HepG2 (cell line): ENCODE data around the gene LAG3. TPM values are rescaled to one million over a fixed set of nuclear protein-coding genes. Genes with fewer than 3 reads are reported as not detected.

Experiments used
- CBX2 ChIP-seq, 2 experiments: fragments of 200-600 bp in 1 of 2; sonication (generic); formaldehyde crosslinking in 1 of 2; IDR thresholded peaks; 2 replicates each; pipeline versions ENCODE4 v1.7.0 to v1.8.1; 2018 to 2022; ENCODE audit warnings: low read depth in 2 of 2, low read length in 1 of 2, mild to moderate bottlenecking in 1 of 2, missing genetic modification reagents in 1 of 2
- HOXA3 ChIP-seq: sonication (generic); formaldehyde crosslinking; IDR thresholded peaks from 2 replicates; pipeline ENCODE4 v1.5.0; 2020; ENCODE audit warnings: missing genetic modification reagents
- MAFF ChIP-seq: IDR thresholded peaks from 2 replicates; pipeline ENCODE4 v1.6.1; 2011; ENCODE audit warnings: low read depth, low read length, improper control_type of control experiment
- NCOA2 ChIP-seq: sonication (generic); formaldehyde crosslinking; IDR thresholded peaks from 2 replicates; pipeline ENCODE4 v1.8.0; 2022; ENCODE audit warnings: inconsistent platforms
- NFKBIZ ChIP-seq: IDR thresholded peaks from 2 replicates; pipeline ENCODE4 v1.6.1; 2018; ENCODE audit warnings: missing genetic modification reagents, missing compliant biosample characterization
- ZNF446 ChIP-seq: sonication (generic); formaldehyde crosslinking; IDR thresholded peaks from 2 replicates; pipeline ENCODE4 v1.5.0; 2020; ENCODE audit warnings: mild to moderate bottlenecking, missing genetic modification reagents
- ZNF607 ChIP-seq: sonication (generic); formaldehyde crosslinking; IDR thresholded peaks from 2 replicates; pipeline ENCODE4 v1.5.1; 2020; ENCODE audit warnings: missing genetic modification reagents, mild to moderate bottlenecking, borderline replicate concordance
- ZNF883 ChIP-seq: sonication (generic); formaldehyde crosslinking; IDR thresholded peaks from 2 replicates; pipeline ENCODE4 v1.5.1; 2020; ENCODE audit warnings: mild to moderate bottlenecking, missing genetic modification reagents; ENCODE audit errors: not compliant biosample characterization
- polyA plus RNA-seq, 8 experiments: library from polyadenylated mRNA; depleted of rRNA in 3 of 8; stranded (reverse) in 7 of 8; unstranded in 1 of 8; fragments of >200 nt; fragmentation: Illumina TruSeq in 4 of 8; extraction: Trizol in 4 of 8; gene quantifications; 2 replicates each; pipeline versions ENCODE4 v1.2.1 to v1.2.3, GENCODE V29; 2011 to 2016; ENCODE audit warnings: low read depth in 4 of 8, missing spikeins in 1 of 8, mixed read lengths in 1 of 8; ENCODE audit not compliant: insufficient read depth in 1 of 8
- total RNA-seq, 5 experiments: library from RNA; depleted of rRNA; stranded (reverse); fragments of >200 nt; fragmentation: Illumina TruSeq; extraction: Trizol; gene quantifications; 2 replicates each; pipeline ENCODE4 v1.2.3, GENCODE V29; 2016; ENCODE audit warnings: low read depth in 1 of 5
- TF ChIP-seq, protein P1 (sequence below): sonication (generic); formaldehyde crosslinking; IDR thresholded peaks from 2 replicates; pipeline ENCODE4 v1.8.1; 2023; ENCODE audit warnings: mild to moderate bottlenecking, moderate library complexity, missing genetic modification reagents
- TF ChIP-seq, protein P2 (sequence below): sonication (generic); formaldehyde crosslinking; IDR thresholded peaks from 2 replicates; pipeline ENCODE4 v1.5.1; 2020; ENCODE audit warnings: mild to moderate bottlenecking, missing genetic modification reagents, moderate library complexity
- TF ChIP-seq, protein P3 (sequence below): sonication (generic); formaldehyde crosslinking; IDR thresholded peaks from 2 replicates; pipeline ENCODE4 v1.5.0; 2020; ENCODE audit warnings: missing genetic modification reagents
- TF ChIP-seq, protein P4 (sequence below): IDR thresholded peaks from 2 replicates; pipeline ENCODE4 v1.6.1; 2016; ENCODE audit warnings: low read depth
- TF ChIP-seq, protein P5 (sequence below): sonication (generic); formaldehyde crosslinking; IDR thresholded peaks from 2 replicates; pipeline ENCODE4 v1.4.0; 2020; ENCODE audit warnings: mild to moderate bottlenecking, missing genetic modification reagents

The LAG3 gene
- total and polyA plus RNA-seq, 2 of the 13 experiments (the other 11 are each of a cell fraction or from before 2014, with no cell fraction given) = 0.11 to 0.26 TPM

DNA sequence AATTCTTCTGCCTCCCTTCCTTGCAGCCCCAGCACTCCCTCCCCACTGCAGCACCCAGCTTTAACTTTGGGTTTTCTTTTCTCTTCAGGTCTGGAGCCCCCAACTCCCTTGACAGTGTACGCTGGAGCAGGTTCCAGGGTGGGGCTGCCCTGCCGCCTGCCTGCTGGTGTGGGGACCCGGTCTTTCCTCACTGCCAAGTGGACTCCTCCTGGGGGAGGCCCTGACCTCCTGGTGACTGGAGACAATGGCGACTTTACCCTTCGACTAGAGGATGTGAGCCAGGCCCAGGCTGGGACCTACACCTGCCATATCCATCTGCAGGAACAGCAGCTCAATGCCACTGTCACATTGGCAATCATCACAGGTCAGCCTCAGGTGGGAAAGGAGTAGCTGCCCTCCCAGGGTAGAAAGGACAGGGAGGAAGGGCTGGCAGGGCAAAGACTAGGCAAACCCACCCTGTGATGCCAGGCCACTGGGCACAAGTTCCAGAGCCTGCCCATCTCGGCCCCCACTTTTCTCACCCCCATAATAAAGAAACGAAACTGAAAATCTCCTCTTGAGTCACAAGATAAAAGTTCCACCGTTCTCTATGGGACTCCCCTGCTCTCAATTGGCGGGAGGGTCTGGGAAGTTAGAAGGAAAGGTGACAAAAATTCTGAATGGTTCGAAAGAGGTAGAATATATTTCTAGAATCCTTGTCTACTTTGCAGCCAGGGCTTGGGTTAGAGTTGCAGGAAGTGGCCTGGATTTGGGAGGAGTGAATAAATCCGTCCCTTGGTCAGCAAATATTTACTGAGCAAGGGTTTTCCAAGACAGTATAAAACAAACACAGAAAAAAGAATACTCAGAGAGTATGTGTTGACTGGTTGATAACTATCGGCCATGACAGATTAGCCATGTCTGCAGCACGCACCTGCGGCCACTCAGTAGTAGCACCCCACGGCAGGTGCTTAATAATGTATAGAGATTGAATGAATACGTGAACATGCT, 3.2 kb downstream of the LAG3 start (continued):
- peak; percentile 47; the same call in 1 of the 2 replicates for TF ChIP-seq MAFF
- TF ChIP-seq ZNF446 (CRISPR knock-in tag) = no peak
- TF ChIP-seq ZNF607 (CRISPR knock-in tag) = no peak
- TF ChIP-seq, protein P1, sequence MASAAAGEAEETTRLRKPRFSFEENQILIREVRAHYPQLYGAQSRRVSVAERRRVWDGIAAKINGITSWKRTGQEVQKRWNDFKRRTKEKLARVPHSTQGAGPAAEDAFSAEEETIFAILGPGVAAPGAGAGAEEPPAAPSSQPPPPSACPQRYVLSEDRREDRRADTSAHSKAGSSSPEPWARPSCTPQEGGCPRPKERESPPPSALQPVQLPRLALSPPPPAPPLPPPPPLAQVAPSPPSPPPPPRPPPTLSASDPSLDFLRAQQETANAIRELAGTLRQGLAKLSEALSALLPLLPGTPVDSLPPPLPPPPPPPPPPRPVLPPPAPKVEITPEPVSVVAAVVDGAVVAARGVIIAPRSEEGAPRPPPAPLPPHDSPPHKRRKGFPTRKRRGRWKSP (CRISPR knock-in tag) = no peak
- TF ChIP-seq ZNF883 = no peak
- TF ChIP-seq, protein P2, sequence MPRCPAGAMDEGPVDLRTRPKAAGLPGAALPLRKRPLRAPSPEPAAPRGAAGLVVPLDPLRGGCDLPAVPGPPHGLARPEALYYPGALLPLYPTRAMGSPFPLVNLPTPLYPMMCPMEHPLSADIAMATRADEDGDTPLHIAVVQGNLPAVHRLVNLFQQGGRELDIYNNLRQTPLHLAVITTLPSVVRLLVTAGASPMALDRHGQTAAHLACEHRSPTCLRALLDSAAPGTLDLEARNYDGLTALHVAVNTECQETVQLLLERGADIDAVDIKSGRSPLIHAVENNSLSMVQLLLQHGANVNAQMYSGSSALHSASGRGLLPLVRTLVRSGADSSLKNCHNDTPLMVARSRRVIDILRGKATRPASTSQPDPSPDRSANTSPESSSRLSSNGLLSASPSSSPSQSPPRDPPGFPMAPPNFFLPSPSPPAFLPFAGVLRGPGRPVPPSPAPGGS (CRISPR knock-in tag) = 0 out of 2 replicates have a peak, but pooled peaks have one; percentile 28
- peak; percentile 75 for TF ChIP-seq HOXA3 (CRISPR knock-in tag)
- TF ChIP-seq CBX2 (IDR thresholded peaks at IDR 0.05; ENCODE audit: low read depth, low read length) = no peak
- TF ChIP-seq CBX2 (CRISPR knock-in tag; IDR thresholded peaks at IDR 0.05; ENCODE audit: low read depth) = no peak
- TF ChIP-seq, protein P3, sequence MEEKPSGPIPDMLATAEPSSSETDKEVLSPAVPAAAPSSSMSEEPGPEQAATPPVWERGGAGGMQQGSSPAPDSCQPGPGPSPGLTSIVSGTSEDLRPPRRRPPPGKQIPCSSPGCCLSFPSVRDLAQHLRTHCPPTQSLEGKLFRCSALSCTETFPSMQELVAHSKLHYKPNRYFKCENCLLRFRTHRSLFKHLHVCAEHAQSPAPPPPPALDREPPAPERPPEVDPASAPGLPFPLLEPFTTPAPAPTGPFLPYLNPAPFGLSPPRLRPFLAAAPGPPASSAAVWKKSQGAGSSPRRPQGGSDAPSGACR (CRISPR knock-in tag) = 0 out of 2 replicates have a peak, but pooled peaks have one; percentile 20
- TF ChIP-seq, protein P4, sequence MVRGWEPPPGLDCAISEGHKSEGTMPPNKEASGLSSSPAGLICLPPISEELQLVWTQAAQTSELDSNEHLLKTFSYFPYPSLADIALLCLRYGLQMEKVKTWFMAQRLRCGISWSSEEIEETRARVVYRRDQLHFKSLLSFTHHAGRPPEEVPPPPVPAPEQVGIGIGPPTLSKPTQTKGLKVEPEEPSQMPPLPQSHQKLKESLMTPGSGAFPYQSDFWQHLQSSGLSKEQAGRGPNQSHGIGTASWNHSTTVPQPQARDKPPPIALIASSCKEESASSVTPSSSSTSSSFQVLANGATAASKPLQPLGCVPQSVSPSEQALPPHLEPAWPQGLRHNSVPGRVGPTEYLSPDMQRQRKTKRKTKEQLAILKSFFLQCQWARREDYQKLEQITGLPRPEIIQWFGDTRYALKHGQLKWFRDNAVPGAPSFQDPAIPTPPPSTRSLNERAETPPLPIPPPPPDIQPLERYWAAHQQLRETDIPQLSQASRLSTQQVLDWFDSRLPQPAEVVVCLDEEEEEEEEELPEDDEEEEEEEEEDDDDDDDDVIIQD (CRISPR knock-in tag) = peak; percentile 49; the same call in 1 of the 2 replicates
- TF ChIP-seq, protein P5, sequence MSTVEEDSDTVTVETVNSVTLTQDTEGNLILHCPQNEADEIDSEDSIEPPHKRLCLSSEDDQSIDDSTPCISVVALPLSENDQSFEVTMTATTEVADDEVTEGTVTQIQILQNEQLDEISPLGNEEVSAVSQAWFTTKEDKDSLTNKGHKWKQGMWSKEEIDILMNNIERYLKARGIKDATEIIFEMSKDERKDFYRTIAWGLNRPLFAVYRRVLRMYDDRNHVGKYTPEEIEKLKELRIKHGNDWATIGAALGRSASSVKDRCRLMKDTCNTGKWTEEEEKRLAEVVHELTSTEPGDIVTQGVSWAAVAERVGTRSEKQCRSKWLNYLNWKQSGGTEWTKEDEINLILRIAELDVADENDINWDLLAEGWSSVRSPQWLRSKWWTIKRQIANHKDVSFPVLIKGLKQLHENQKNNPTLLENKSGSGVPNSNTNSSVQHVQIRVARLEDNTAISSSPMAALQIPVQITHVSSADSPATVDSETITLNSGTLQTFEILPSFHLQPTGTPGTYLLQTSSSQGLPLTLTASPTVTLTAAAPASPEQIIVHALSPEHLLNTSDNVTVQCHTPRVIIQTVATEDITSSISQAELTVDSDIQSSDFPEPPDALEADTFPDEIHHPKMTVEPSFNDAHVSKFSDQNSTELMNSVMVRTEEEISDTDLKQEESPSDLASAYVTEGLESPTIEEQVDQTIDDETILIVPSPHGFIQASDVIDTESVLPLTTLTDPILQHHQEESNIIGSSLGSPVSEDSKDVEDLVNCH (CRISPR knock-in tag) = no peak
- 0 out of 2 replicates have a peak, but pooled peaks have one; percentile 43 for TF ChIP-seq NFKBIZ (CRISPR knock-in tag)
- peak; percentile 87 for TF ChIP-seq NCOA2 (CRISPR knock-in tag)
